Activated CD8-positive, alpha-beta memory T cell treated with anti-CD3 and anti-CD28 coated beads for 48 hours (primary cell): ENCODE measurements around the gene OTOR.
A peak's percentile ranks its signal among the peaks of the same experiment; 100 is the strongest.

ENCODE experiments used
- DNase-seq, 3 experiments: peaks; one replicate each; pipeline ENCODE4 v3.0.0-alpha.2; 2020; ENCODE audit warnings: low read depth in 2 of 3, low spot score in 2 of 3

The OTOR gene, protein sequence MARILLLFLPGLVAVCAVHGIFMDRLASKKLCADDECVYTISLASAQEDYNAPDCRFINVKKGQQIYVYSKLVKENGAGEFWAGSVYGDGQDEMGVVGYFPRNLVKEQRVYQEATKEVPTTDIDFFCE

DNA sequence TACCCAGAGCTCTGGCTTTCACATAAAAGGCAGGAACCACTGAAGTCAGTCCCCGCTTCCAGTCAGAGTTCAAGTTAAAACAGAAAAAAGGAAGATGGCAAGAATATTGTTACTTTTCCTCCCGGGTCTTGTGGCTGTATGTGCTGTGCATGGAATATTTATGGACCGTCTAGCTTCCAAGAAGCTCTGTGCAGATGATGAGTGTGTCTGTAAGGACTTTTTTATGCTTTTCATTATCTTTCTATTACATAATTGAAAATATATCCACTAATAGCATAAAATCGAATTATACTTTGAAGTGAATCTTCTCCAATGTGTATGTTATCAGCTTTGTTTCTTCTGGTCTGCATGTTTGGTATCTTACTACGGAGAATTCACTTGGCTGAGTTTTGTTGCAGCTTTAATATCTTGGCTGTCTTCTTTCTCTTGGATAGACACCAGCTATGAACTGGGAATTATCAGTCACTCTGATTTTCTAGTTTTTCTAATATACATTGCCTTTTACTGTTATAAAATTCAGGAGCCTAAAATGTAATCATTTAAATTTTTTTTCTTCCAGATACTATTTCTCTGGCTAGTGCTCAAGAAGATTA is at the start of gene OTOR:
Gene OTOR, plus strand, starts transcription at position 51 of the 593 bp plus-strand sequence. Its CDS starts 44 bp downstream, at position 95.
- no peak for DNase-seq

DNA sequence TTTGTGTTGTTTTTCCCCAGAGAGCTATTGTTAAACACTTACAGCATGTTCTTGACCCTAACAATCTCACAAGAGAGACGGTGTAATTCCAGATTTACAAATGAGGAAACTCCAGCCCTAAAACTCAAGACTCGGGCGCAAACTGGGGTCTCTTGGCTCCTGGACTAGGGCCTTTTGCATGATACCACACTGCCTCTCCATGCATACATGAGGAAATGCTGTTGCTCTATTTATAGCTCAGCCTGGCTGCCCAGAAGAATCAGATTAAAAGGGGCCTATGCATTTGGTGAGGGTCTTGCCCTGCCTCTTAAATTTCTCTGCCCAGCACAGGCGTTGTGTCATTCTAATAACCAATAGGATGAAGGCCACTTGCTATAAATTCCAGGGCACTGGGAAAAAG is 48.9 kb upstream of the OTOR start:
- DNase-seq: no peak

DNA sequence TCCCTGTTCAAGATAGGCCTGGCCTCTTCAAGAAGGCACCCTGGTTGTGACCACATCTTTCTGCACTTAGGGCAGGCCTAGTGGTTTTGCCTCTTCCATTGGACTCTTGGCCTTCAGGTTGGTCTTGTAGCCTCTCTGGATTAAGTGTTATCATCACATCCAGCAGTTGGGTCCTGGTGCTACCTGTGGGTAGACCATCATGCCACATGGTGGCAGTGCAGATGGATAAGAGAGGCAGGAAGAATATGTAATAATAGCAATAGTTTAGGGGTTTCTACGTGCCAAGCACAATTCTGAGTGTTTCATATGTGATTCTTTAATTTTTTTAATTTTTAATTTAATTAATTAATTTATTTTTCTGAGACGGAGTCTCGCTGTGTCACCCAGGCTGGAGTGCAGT is 46.9 kb upstream of the OTOR start:
- DNase-seq: no peak

DNA sequence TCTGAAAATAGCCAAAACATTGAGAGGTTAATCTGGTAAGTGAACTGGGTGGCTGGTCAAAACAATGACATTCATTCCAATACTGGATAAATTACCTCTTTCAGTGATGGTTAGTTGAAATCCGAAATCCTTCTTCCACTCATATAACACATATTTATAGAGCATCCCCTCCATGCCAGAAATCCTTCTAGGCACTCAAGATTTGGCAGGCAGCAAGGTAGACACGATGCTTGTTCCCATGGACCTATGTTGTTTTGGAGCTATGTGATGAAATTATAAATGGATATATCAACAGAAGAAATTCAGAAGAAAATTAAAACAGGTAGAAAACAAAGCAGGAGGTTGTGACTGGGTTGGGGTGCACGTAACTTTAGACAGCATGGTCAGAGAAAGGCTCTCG is 44.6 kb upstream of the OTOR start:
- DNase-seq: no peak

DNA sequence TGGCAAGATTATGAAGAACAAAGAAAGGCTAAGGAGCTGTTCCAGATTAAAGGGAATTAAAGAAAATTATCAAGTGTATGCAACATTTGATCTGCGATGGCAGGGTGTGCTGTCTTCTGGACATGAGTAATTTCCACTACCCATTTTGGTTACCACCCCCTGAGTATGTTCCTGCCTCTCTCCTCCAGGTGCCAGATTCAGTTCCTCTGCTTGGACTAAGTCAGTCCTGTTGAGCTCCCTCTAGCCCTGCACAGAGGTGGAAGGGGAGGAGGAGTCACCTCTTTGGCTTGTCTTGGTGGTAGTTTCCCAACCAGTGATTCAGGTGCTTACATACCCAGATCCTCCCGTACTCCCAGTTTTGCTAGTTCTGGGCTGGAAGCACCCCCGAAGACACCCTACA is 40.5 kb upstream of the OTOR start:
- no peak for DNase-seq

DNA sequence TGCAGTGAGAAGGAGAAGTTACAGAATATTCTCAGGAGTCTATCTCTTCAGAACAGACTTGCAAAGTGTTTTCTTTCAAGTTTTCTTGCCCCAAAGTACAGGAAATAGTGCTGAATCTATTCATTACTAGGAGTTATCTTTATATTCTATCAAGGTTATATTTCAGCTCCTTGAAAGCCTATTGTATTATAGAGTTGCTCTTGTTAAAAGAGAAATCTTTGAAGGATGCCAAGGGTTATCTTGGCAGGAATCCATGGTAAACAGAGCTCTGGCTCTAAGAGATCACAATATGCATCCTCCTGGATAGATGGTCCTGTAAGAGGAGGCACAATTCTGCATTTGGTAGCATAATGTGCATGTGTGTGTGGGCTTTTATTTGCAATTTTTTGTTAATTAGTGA is 39.6 kb upstream of the OTOR start:
- no peak for DNase-seq

DNA sequence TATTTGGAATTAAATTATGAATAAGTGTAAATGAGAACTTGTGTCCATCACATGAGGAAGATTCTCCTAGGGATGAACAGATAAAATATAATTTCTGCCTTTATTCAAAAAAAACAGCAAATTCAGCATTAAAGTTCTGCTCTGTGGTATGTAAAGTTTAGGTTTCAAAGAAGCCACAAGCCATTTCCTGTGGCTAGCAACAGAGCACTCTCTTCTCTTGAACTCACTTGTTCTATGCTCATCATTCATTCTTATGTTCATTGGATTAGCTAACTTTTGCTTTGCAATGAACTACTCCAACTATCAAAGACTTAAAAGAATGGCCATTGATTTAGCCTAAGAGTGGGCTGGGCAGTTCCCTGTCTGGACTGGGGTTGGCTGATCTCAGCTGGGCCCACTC is 39.1 kb upstream of the OTOR start:
- DNase-seq: no peak

DNA sequence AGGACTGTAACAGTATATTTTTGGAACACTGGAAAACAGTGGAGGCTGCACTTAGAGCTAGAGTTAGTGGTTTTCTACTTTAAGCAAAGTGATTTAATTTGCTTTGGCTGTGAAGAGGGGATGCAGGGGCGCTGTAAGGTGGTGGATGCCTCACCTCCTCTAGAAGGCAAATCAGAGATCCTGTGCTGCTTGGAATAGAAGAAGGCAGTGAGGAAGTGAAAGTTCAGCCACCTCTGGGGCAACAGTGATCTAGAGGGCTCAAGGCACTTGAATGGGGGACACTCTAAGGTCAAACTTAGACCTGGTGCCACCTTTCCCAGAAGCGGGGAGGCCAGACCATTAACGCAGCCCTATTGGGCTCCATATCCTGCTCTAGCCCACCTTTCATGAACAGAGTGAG is 37.4 kb upstream of the OTOR start:
- no peak for DNase-seq

DNA sequence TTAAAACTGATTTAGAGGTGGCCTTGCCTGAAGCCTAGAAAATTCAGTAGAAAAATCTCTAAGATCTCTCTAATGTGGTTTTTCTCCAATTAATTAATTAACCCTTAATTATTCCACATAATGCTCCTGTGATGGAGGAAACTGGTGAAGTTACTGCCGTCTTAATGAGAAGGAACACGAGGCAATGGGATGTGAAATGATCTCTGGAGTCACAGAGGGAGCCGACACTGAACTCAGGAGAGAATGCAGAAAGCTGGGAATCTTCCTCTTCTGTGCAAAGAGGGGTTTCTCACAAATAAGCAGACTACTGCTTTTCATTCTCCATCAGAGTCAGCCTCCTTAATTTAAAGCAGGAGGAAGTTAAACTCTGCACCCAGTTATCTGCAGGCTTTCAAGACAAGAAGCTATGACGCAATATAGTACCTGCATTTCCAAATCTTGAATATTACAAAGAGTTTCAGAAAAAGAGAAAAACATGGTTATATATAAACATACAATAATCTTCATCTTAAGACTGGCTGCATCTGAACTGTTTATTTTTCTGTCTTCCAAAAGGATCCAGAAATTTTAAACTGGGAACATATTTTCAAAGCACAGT is 36.4 kb upstream of the OTOR start:
- no peak for DNase-seq

DNA sequence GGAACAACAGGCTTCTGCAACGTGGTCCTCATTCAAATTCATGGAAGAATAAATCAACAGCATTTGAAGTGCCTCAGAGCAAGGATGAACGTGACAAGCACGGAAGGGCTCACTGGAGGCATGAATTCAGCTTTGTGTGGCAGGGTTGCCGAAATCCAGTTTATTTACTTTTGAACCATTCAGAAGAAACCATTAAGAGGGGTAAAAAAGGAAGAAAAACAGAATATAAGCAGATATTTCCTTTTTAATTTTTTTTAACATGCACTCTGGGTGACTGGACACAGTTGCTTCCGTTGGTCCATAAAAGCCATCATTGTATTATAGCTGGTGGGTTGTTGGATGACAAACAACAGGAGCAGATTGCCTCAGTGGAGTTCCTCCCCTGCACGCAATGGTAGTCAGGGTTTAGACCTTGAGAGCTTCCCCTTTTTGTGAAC is 35.6 kb upstream of the OTOR start:
- DNase-seq: no peak

DNA sequence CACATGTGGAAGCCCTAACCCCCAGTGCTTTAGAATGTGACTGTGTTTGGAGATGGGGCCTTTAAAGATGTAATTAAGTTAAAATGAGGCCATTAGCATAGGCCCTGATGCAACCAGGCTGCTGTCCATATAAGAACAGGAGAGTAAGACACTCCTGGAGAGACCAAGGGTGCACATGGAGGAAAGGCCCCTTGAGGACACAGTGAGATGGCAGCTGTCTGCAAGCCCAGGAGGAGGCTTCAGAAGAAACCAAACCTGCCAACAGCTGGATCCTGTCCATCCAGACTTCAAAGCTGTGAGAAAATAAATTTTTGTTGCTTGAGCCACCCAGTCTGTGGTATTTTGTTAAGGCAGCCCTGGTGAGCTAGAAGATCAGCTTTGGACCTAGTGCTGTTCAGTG is 35.1 kb upstream of the OTOR start:
- no peak for DNase-seq

DNA sequence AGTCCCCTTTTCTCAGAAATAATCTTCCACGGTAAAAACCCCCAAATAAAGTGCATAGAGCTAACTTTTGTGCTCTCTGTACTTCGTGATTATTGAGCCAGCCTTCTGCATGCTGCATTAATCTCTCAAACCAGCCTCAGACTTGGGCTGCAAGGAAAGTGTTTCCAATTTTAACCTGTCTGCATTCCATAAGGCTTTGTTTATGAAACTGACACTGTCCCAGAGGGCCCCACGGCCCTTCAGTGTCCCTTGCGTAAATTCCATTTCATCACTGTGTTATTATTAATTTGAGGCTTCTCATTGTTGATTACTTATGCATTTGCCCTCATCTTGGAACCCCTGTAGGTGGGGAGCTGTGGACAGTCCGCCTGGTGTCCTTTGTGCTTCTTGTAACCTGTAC is 33.9 kb upstream of the OTOR start:
- DNase-seq: no peak

DNA sequence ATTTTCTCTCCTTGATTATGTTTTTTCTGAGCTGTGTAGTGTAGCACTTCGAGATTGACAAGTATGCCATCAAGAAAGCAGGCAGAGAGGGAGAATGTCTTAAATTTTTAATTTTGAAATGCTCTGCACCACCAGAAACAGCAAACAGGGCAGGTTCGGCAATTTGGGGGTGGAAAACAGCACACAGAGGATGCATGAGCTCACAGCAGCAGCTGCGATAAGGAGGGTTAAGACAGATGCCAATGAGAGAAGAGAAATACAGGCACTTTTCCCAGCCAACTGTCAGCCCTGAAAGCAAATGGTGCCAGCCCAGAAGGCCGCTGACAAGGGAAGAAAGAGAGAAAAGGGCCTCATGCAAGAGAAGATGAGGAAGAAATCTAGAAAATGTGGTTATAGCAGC is 33.4 kb upstream of the OTOR start:
- no peak for DNase-seq

DNA sequence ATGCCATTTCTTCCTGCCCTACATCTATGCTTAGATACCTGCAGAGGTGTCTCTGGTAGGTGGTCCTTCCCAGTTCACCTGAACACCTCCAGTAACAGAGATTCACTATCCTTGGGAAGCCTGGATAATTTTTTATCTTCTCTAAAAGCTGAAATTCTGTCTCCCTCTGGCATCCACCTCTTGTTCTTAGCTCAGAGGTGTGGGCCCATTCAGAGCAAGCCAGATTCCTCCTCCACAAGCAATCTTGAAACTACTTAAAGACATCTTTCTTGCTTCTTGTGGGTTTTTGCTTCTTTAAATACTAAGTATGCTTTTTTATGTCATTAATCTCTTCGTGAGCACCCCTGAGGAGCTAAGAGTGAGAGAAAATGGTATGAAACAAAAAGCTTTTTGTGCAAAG is 28.7 kb upstream of the OTOR start:
- no peak for DNase-seq

DNA sequence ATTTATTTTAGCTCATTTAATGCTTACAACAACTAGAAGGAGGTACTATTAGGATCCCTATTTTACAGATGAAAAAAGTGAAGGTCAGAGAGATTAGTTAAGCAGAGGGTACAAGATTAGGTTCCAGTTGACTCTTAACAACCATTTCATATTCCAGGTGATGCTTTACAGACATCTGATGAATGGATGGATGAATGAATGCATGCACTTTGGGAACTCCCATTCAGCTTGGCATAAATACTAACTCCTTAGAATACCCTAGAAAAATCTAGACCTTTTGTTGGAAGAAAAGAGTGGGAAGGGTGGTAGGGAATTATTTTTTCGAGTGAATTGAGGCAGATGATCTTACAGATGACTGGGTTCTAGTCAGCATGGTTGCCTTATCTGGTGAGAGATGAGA is 19.1 kb upstream of the OTOR start:
- no peak for DNase-seq

DNA sequence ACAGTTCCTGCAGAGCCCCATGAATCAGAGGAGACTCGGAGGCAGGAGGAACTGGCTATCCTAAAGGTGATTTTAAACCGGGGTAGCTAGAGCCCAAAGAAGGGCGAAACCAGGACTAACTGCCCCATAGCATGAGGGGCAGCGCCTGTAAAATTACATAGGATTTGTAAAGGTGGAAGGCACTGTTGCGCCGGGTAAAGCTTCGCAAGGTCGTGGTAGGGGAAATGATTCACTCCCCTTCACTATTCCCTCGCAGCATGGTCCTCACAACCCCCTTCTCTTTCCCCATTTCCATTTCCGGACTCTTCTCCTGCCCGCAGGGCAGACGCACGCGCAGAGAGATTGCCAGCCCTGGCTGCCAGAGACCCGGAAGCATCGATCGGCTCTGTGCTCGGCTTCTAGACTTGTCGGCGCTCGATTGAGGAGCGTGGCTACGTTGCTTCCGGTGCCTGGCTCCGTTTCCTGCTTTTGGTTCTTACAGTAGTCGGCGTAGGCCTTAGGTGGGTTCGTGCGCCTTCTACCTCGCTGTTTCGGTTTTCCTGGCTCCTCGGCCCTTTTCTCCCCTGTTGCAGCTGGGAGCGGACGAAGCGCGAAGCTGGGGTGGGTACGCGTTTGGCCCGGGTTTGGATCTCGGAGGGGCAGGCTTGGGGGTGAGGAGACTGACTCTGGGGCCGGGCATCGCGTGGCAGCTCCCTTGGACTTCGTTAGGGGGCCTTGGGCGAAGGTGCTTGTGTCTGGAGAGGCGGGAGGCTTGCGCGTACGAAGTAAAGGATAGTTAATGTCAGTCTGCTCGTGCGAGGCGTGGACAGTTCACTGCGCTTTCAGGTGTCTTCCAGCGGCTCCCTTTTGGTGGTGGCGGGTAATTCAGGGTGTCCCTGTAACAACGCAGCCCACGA is 18.3 kb upstream of the OTOR start, which contains the start of gene SNRPB2:
Gene SNRPB2, plus strand, starts transcription at position 462 of the 896 bp plus-strand sequence. CDS start 1,677 bp downstream, outside the sequence.
- peak; percentile 61 to 76 (median 73) for DNase-seq

DNA sequence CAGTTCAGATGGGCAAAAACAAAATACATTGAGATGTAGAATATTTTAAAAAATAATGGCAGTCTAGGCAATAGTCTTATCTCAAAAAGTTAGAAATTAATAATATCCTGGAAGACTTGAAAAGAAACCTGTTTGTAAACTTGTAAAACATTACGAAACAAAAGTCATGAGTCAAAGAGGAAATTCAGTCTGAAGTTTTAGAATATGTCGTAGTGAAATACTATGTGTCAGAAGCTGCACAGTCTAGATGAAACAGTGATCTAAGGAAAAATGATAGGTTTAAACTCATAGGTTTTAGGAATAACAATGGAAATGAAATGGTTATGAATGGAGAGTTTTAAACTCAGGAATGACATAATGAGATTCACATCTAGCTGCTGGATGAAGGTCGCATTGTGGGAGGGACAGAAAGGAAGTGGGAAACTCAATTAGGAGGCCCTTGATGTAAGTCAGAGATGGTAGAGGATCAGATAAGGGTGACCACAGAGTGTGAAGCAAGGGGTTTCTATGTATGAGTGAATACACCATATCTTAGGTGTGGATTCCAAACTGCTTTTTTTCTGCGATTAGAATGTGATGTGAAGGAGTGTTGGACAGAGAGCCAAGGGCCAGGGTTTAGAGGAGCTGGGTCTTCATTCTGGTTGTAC is 15.5 kb upstream of the OTOR start:
- no peak for DNase-seq

DNA sequence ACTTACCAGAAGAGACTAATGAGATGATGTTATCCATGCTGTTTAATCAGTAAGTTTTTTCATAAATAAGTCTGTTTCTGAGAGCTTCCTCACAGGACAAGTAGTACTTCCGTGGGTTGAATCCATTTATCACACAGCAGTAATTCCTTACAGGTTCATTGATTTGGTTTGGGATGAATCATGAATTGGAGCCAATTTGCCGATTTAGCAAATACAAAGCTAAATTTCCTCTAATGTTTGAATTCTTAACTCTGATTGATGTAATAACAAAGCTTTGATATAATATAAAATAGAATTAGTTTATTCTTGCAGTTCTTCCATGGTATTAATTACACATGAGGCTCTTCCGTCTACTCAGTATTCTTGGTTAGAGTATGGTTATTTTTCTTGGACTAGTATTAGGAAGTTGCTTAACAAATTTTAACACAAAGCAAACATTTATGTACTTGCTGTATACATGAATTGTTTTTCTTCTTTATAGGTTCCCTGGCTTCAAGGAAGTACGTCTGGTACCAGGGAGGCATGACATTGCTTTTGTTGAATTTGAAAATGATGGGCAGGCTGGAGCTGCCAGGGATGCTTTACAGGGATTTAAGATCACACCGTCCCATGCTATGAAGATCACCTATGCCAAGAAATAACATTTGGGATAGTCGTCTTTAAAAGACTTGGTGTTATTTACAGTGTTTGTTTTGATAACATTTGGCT is 7.6 kb upstream of the OTOR start:
- DNase-seq: no peak

DNA sequence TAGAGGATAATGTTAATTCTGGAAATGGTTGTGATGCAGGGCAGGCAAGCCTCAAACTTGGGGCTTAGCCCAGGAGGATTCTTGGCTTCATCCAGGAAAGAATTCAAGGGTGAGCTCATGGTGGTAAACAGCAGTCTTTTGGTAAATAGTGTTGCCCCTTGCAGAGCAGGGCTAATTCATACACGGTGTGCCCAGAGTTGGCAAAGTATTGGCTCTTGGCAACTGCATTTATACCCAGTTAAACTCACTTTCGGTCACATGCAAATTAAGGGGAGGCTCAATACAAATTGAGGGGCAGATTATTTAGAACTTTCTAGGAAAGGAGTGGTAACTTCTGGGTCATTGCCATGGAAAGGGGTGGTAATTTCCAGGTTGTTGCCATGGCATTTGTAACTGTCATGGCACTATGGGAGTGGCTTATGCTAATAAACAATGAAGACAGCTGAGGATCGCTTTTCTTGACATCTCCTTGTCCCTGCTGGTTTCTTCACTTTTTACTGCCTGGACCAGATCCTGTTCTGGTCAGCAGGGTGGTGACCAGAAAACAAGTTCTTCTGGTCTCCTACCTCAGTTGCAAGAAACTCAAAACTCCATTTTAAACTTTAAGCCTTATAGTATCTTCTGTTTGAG is 3.9 kb upstream of the OTOR start:
- no peak for DNase-seq

DNA sequence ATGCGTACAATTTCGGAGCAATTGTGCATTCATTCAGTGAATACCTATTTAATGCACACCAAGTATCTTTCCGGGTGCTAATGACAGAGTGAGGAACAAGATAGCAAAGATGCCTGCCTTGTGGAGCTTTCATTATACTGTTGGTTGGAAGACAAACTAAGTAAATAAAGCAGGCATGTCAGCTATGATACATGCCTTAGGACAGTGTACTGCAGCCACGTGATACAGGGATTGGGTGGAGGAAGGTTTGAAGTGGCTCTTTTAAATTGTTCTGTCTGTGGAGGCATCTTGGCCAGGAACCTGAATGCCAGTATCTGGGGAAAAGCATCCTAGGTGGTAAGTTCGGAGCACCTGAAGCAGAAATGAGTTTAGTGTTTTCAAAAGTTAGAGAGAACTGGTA is 3.0 kb upstream of the OTOR start:
- no peak for DNase-seq
